Sigmoid colon (tissue), 7 donors: ENCODE data around the gene RPL18A. TPM values are rescaled to one million over a fixed set of nuclear protein-coding genes. Genes with fewer than 3 reads are reported as not detected.

Experiments used
- DNase-seq: peaks from one replicate; pipeline ENCODE4 v3.0.0-alpha.2; 2019
- H3K27ac ChIP-seq, 4 donors: fragments of 200-600 bp; sonication (generic); one replicate each; pipeline ENCODE4 v1.5.1; 2016 to 2019; ENCODE audit warnings: mild to moderate bottlenecking in 1 of 4
- H3K27me3 ChIP-seq, 3 donors: fragments of 200-600 bp; sonication (generic); one replicate each; pipeline ENCODE4 v1.5.1; 2019; ENCODE audit warnings: mild to moderate bottlenecking in 1 of 3
- H3K36me3 ChIP-seq, 4 donors: fragments of 200-600 bp; sonication (generic); one replicate each; pipeline ENCODE4 v1.5.1; 2016 to 2019
- H3K4me1 ChIP-seq, 4 donors: fragments of 200-600 bp; sonication (generic); one replicate each; pipeline ENCODE4 v1.5.1; 2017 to 2019
- H3K4me3 ChIP-seq, 4 donors: fragments of 200-600 bp; sonication (generic); one replicate each; pipeline ENCODE4 v1.5.1; 2017 to 2019; ENCODE audit warnings: mild to moderate bottlenecking in 2 of 4, moderate library complexity in 1 of 4
- H3K9me3 ChIP-seq, 4 donors: fragments of 200-600 bp in 3 of 4; sonication (generic) in 3 of 4; one replicate each; pipeline versions ENCODE4 v1.5.1 to v1.6.1; 2013 to 2019
- CTCF ChIP-seq, 4 experiments: fragments of 450-650 bp in 3 of 4; fragments of 200-600 bp in 1 of 4; IDR thresholded peaks; one replicate each; pipeline ENCODE4 v1.5.1; 2016 to 2019; ENCODE audit warnings: antibody characterized with exemption in 4 of 4, mild to moderate bottlenecking in 3 of 4, moderate library complexity in 2 of 4
- EP300 ChIP-seq, 4 donors: sonication (generic); formaldehyde crosslinking; IDR thresholded peaks; one replicate each; pipeline ENCODE4 v1.6.1; 2017; ENCODE audit warnings: antibody characterized with exemption in 4 of 4
- POLR2A ChIP-seq, 2 donors: fragments of 450-650 bp; IDR thresholded peaks; one replicate each; pipeline ENCODE4 v1.6.1; 2016; ENCODE audit warnings: antibody characterized with exemption in 2 of 2, mild to moderate bottlenecking in 2 of 2, moderate library complexity in 2 of 2
- POLR2AphosphoS5 ChIP-seq, 4 donors: sonication (generic); formaldehyde crosslinking; IDR thresholded peaks; one replicate each; pipeline ENCODE4 v1.6.1; 2017; ENCODE audit warnings: antibody characterized with exemption in 4 of 4
- WGBS, 2 donors: extraction: QIAGEN DNeasy Blood & Tissue Kit; methylation state at CpG; one replicate each; pipeline ENCODE4 v1.1.7; 2013; 5-methylcytosine and 5-hydroxymethylcytosine counted together
- intact Hi-C: fragments of 100-400 bp; cut with DNase I; formaldehyde crosslinking; loops from one replicate; pipeline ENCODE4 v1.15.1; 2023
- polyA plus RNA-seq, 3 donors: library from polyadenylated mRNA; stranded (reverse); fragments of 200-250 nt; gene quantifications; one replicate each; pipeline ENCODE4 v1.2.3, GENCODE V29; 2013
- total RNA-seq, 4 donors: library from RNA; depleted of rRNA; stranded (reverse); fragments of >200 nt; gene quantifications; one replicate each; pipeline ENCODE4 v1.1.0, GENCODE V29; 2016
- donor health status: healthy with polysubstance abuse.
- donor health status: Bipolar disorder and iron deficiency.
- donor health status: healthy.

RPL18A gene
- total and polyA plus RNA-seq, 7 donors: 1,686 to 3,945 (median 2,372) TPM

- no peak within 1 kb of the TSS for H3K27ac ChIP-seq
- TF ChIP-seq POLR2AphosphoS5 (IDR thresholded peaks at IDR 0.05): no peak
- no peak for TF ChIP-seq CTCF (IDR thresholded peaks at IDR 0.05)
- H3K9me3 ChIP-seq: no peaks in the 10 kb centered on the region
- peaks cover 0 to 39% (median 4%) of the 10 kb centered on the region in 3 donors for H3K27me3 ChIP-seq
- H3K4me3 ChIP-seq: no peak within 1 kb of the TSS
- no peaks in the 10 kb centered on the region for H3K36me3 ChIP-seq
- no peaks in the 10 kb centered on the region for H3K4me1 ChIP-seq
- WGBS, 2 donors: 69 to 77% methylated on average over 34 of the region's 34 CpGs
- DNase-seq: no peak
- intact Hi-C loops: no loop called here
These were observed 38.5 kb upstream of the RPL18A start, which contains the start of gene INSL3 for GRCh38 chr19:17821190-17821589. Gene INSL3 (minus strand): TSS chr19:17821519. CDS start chr19:17821506, 13 bp downstream.

GRCh38 chr19:17824339-17824738 lies 35.4 kb upstream of the RPL18A start:
- Histone ChIP-seq H3K4me1 (no peaks in the 10 kb centered on the region), H3K27ac (no peak overlapping the region), H3K9me3 (no peaks in the 10 kb centered on the region), H3K4me3 (no peak overlapping the region), H3K27me3 (peaks cover 0 to 55% (median 1%) of the 10 kb centered on the region in 3 donors), H3K36me3 (no peaks in the 10 kb centered on the region)
- 73 to 83% methylated on average over 8 of the region's 8 CpGs for WGBS, 2 donors
- DNase-seq: no peak
- intact Hi-C loops: no loop called here
- TF ChIP-seq POLR2A (IDR thresholded peaks at IDR 0.05) (no peak), POLR2AphosphoS5 (IDR thresholded peaks at IDR 0.05) (no peak), CTCF (IDR thresholded peaks at IDR 0.05) (no peak), EP300 (IDR thresholded peaks at IDR 0.05) (no peak)

- H3K27me3 ChIP-seq: peaks cover 1 to 73% (median 22%) of the 10 kb centered on the region in 3 donors
- no peak for DNase-seq
- intact Hi-C loops: no loop called here
- no peaks in the 10 kb centered on the region for H3K36me3 ChIP-seq
- WGBS, 2 donors: 83 to 88% methylated on average over 13 of the region's 13 CpGs
- peaks cover 0 to 19% (median 11%) of the 10 kb centered on the region in 4 donors for H3K4me1 ChIP-seq
- H3K27ac ChIP-seq: no peak overlapping the region
- no peak for TF ChIP-seq POLR2AphosphoS5 (IDR thresholded peaks at IDR 0.05)
- TF ChIP-seq EP300 (IDR thresholded peaks at IDR 0.05): no peak
- TF ChIP-seq POLR2A (IDR thresholded peaks at IDR 0.05): no peak
- no peak for TF ChIP-seq CTCF (IDR thresholded peaks at IDR 0.05)
- H3K4me3 ChIP-seq: no peak overlapping the region
- H3K9me3 ChIP-seq: no peaks in the 10 kb centered on the region
These were observed 33.1 kb upstream of the RPL18A start for GRCh38 chr19:17826508-17827056.

- no peak for TF ChIP-seq POLR2AphosphoS5 (IDR thresholded peaks at IDR 0.05)
- no peak for TF ChIP-seq CTCF (IDR thresholded peaks at IDR 0.05)
- no peak for TF ChIP-seq POLR2A (IDR thresholded peaks at IDR 0.05)
- TF ChIP-seq EP300 (IDR thresholded peaks at IDR 0.05): no peak
These were observed 29.7 kb upstream of the RPL18A start for GRCh38 chr19:17829855-17830566.

More at GRCh38 chr19:17829855-17830566, 29.7 kb upstream of the RPL18A start:
- 17 to 55% methylated on average over 29 of the region's 29 CpGs for WGBS, 2 donors
- H3K36me3 ChIP-seq: no peaks in the 10 kb centered on the region
- no peaks in the 10 kb centered on the region for H3K9me3 ChIP-seq
- peaks cover 0 to 19% (median 11%) of the 10 kb centered on the region in 4 donors for H3K4me1 ChIP-seq
- peak; percentile 73 for DNase-seq
- peak overlapping the region in 1 of 4 donors; percentile 40 for H3K27ac ChIP-seq
- intact Hi-C loops: no loop called here
- H3K4me3 ChIP-seq: peak overlapping the region in 2 of 4 donors; percentile 10 to 20
- peaks cover 4 to 67% (median 37%) of the 10 kb centered on the region in 3 donors for H3K27me3 ChIP-seq
